PC-3 (cell line): Measurements from ENCODE around the gene WDR11. TPM values are rescaled to one million over a fixed set of nuclear protein-coding genes. Genes with fewer than 3 reads are reported as not detected.

Experiments
- ATAC-seq: fragments of 200-7000 bp; cut with Tn5 transposase; 2 replicates; pipeline ENCODE4 v1.9.1; 2020; ENCODE audit warnings: mild to moderate bottlenecking, moderate library complexity
- BruUV-seq: library from RNA; stranded (reverse); fragments of 400-500 nt; replicated peaks from 2 replicates; lab custom pipeline; 2021; lab: Mats Ljungman, UMichigan
- CTCF ChIA-PET: fragments of 300-600 bp; sonication (Branson Sonifier 250); formaldehyde crosslinking; loops from one replicate; lab custom pipeline; 2022; ENCODE audit warnings: antibody characterized with exemption; lab: Charles Lee
- POLR2A ChIA-PET: fragments of 300-600 bp; sonication (Branson Sonifier 250); formaldehyde crosslinking; loops from one replicate; lab custom pipeline; 2022; ENCODE audit warnings: antibody characterized with exemption; ENCODE audit not compliant: unreplicated experiment; lab: Charles Lee
- DNase-seq: peaks from one replicate; pipeline ENCODE4 v3.0.0-alpha.2; 2015
- H2AFZ ChIP-seq: fragments of 300-600 bp; sonication (generic); 2 replicates; pipeline ENCODE4 v1.6.0; 2016; ENCODE audit warnings: antibody characterized with exemption, low read length
- H3F3A ChIP-seq: fragments of 300-600 bp; sonication (generic); one replicate; pipeline ENCODE4 v1.6.0; 2017; ENCODE audit warnings: antibody characterized with exemption, low read length, control low read depth, mild to moderate bottlenecking; ENCODE audit not compliant: unreplicated experiment
- H3K27ac ChIP-seq: fragments of 300-600 bp; sonication (generic); 2 replicates; pipeline ENCODE4 v1.5.1; 2016; ENCODE audit warnings: mild to moderate bottlenecking, low read length
- H3K27me3 ChIP-seq: fragments of 300-600 bp; sonication (generic); 2 replicates; pipeline ENCODE4 v1.6.1; 2016; ENCODE audit warnings: low read length, mixed read lengths
- H3K36me3 ChIP-seq: fragments of 300-600 bp; sonication (generic); 2 replicates; pipeline ENCODE4 v1.6.1; 2016; ENCODE audit warnings: low read depth, mixed run types, low read length, mixed read lengths
- H3K4me1 ChIP-seq: fragments of 300-600 bp; sonication (generic); 2 replicates; pipeline ENCODE4 v1.5.1; 2016; ENCODE audit warnings: low read length; ENCODE audit not compliant: insufficient read depth
- H3K4me2 ChIP-seq: fragments of 300-600 bp; sonication (generic); 2 replicates; pipeline ENCODE4 v1.6.0; 2016; ENCODE audit warnings: low read length
- H3K4me3 ChIP-seq: fragments of 300-600 bp; sonication (generic); 2 replicates; pipeline ENCODE4 v1.5.1; 2016; ENCODE audit warnings: mild to moderate bottlenecking, low read length, mixed read lengths
- H3K79me2 ChIP-seq: fragments of 300-600 bp; sonication (generic); 2 replicates; pipeline ENCODE4 v1.6.1; 2017; ENCODE audit warnings: low read length, mixed read lengths
- H3K9ac ChIP-seq: fragments of 300-600 bp; sonication (generic); 2 replicates; pipeline ENCODE4 v1.6.0; 2016; ENCODE audit warnings: mild to moderate bottlenecking, low read length
- H3K9me2 ChIP-seq: fragments of 300-600 bp; sonication (generic); replicated peaks from 2 replicates; pipeline ENCODE4 v1.6.1; 2016; ENCODE audit warnings: mixed run types, low read length, mixed read lengths
- H3K9me3 ChIP-seq: fragments of 300-600 bp; sonication (generic); 2 replicates; pipeline ENCODE4 v1.6.1; 2016; ENCODE audit warnings: low read length, mixed read lengths
- H4K20me1 ChIP-seq: fragments of 300-600 bp; sonication (generic); 2 replicates; pipeline ENCODE4 v1.6.1; 2016; ENCODE audit warnings: low read length, mixed read lengths
- EZH2 ChIP-seq: fragments of 300-600 bp; sonication (generic); IDR thresholded peaks from one replicate; pipeline ENCODE4 v1.6.1; 2017; ENCODE audit warnings: antibody characterized with exemption, mild to moderate bottlenecking, low read length; ENCODE audit not compliant: unreplicated experiment
- EZH2phosphoT487 ChIP-seq: fragments of 300-600 bp; sonication (generic); IDR thresholded peaks from 2 replicates; pipeline ENCODE4 v1.6.1; 2018; ENCODE audit warnings: mild to moderate bottlenecking, antibody characterized with exemption, low read length, borderline replicate concordance
- intact Hi-C: fragments of 100-400 bp; cut with micrococcal nuclease; formaldehyde crosslinking; loops from 2 replicates; pipeline ENCODE4 v1.9.0; 2023
- total RNA-seq: library from RNA; depleted of rRNA; stranded (reverse); fragments of >200 nt; gene quantifications from 2 replicates; pipeline ENCODE4 v1.2.3, GENCODE V29; 2014
- TF ChIP-seq, protein P1 (sequence below): fragments of 300-600 bp; sonication (generic); conservative IDR thresholded peaks from 2 replicates; pipeline ENCODE4 v1.5.1; 2017; ENCODE audit warnings: antibody characterized with exemption, low read depth, mild to moderate bottlenecking, low read length

The WDR11 gene
- total RNA-seq, 1 experiment from 2014 or later: 37.5 TPM

DNA sequence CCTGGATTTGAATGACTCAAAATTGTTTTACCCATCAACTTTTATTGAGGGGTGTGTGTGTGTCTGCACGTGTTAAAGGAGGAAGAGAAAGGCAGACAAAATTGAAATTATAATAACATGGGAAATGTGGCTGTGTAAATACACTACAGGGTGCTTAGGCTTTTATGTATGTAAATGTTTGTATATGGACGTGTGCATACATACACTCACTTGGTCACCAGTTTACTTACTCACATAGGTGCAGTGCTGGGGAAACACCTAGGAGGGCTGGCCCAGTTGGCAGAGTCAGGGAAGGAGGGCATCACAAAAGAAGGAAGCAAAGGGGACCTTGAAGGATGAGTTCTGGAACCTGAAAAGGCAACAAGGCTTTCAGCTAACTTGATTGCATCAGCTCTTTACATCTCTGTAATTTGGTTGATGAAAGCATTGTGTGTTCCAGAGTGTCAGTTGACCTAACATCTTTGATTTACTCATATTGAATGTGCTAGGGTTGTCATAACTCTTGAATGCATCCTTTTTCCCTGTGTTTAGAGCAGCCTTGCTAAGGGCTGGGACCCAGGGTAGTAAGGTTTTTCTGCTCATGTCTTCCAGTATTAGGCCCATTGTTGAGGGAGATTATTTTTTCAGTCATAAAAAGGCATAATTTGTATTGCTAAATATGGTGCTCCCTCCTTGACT lies 10.2 kb downstream of the WDR11 start:
- ATAC-seq (no peak; the same call in 1 of the 2 replicates), DNase-seq (no peak)
- Histone ChIP-seq H3K9me3 (no peaks in the 10 kb centered on the region), H3K4me3 (no peak overlapping the region), H2AFZ (no peak overlapping the region), H3K4me1 (no peaks in the 10 kb centered on the region), H3K27me3 (no peaks in the 10 kb centered on the region), H3K9me2 (no peaks in the 10 kb centered on the region), H3K9ac (no peak overlapping the region), H4K20me1 (no peaks in the 10 kb centered on the region), H3K27ac (no peak overlapping the region), H3F3A (no peaks in the 10 kb centered on the region), H3K79me2 (0 out of 2 replicates have a peak, but pooled peaks cover 3% of the 10 kb centered on the region), H3K36me3 (peaks cover 22% of the 10 kb centered on the region), H3K4me2 (no peak overlapping the region)
- TF ChIP-seq EZH2phosphoT487 (no peak), EZH2 (no peak)
- TF ChIP-seq, protein P1, sequence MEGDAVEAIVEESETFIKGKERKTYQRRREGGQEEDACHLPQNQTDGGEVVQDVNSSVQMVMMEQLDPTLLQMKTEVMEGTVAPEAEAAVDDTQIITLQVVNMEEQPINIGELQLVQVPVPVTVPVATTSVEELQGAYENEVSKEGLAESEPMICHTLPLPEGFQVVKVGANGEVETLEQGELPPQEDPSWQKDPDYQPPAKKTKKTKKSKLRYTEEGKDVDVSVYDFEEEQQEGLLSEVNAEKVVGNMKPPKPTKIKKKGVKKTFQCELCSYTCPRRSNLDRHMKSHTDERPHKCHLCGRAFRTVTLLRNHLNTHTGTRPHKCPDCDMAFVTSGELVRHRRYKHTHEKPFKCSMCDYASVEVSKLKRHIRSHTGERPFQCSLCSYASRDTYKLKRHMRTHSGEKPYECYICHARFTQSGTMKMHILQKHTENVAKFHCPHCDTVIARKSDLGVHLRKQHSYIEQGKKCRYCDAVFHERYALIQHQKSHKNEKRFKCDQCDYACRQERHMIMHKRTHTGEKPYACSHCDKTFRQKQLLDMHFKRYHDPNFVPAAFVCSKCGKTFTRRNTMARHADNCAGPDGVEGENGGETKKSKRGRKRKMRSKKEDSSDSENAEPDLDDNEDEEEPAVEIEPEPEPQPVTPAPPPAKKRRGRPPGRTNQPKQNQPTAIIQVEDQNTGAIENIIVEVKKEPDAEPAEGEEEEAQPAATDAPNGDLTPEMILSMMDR: no peak
- intact Hi-C loops: no loop called here
- ChIA-PET CTCF (no interaction called here), POLR2A (no interaction called here)
- BruUV-seq: no TSS peak

DNA sequence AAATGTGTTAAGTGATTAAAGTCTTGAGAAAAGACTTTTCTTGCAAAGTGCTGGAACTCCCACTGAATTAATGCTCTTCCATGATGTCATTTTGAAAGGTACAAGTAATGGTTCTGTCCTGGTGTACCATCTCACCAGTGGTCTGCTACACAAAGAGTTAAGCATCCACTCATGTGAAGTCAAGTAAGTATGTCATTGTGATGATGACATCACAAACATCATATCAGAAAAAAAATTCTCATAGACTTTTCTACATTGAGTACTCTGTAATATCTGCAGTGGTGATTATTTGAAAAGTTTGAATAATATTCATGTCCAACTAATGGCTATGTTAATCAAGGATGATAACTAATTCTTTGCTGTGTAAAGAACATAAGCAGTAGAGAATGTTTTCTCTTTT lies 22.6 kb downstream of the WDR11 start:
- Histone ChIP-seq H3K36me3 (peaks cover 22% of the 10 kb centered on the region), H3K9ac (no peak overlapping the region), H3K4me3 (no peak overlapping the region), H3K9me3 (no peaks in the 10 kb centered on the region), H3F3A (no peaks in the 10 kb centered on the region), H3K79me2 (no peaks in the 10 kb centered on the region), H2AFZ (no peak overlapping the region), H3K27ac (no peak overlapping the region), H3K9me2 (no peaks in the 10 kb centered on the region), H3K27me3 (no peaks in the 10 kb centered on the region), H4K20me1 (no peaks in the 10 kb centered on the region), H3K4me1 (no peaks in the 10 kb centered on the region), H3K4me2 (no peak overlapping the region)
- POLR2A ChIA-PET: no interaction called here
- CTCF ChIA-PET: no interaction called here
- no TSS peak for BruUV-seq
- no peak for TF ChIP-seq EZH2phosphoT487
- TF ChIP-seq EZH2: no peak
- TF ChIP-seq, protein P1: no peak
- intact Hi-C loops: no loop called here
- no peak for DNase-seq
- no peak for ATAC-seq

DNA sequence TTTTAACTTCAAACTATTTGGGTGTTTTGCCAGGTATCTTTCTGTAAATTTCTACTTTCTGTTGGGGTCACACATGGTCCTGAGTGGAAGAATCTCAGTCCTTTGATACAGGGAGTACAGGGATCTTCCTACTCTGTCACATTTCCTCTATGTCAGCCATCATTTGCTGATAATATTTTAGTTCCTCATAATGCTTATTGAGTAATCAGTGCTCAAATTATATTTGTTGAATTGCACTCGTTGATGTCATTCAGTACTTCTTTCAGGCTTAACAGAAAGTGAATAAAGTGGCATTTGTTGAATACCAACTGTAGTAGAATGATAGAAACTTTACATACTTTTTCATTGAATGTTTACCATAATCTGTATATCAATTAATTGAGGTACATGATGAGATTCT lies 31.9 kb downstream of the WDR11 start:
- no peak for DNase-seq
- Histone ChIP-seq H3K36me3 (peaks cover 12% of the 10 kb centered on the region), H3K9ac (no peak overlapping the region), H2AFZ (no peak overlapping the region), H3K4me3 (no peak overlapping the region), H3K4me1 (no peaks in the 10 kb centered on the region), H3K79me2 (no peaks in the 10 kb centered on the region), H3F3A (no peaks in the 10 kb centered on the region), H3K9me2 (no peaks in the 10 kb centered on the region), H3K9me3 (no peaks in the 10 kb centered on the region), H3K27me3 (no peaks in the 10 kb centered on the region), H4K20me1 (no peaks in the 10 kb centered on the region), H3K4me2 (no peak overlapping the region), H3K27ac (no peak overlapping the region)
- intact Hi-C loops: no loop called here
- POLR2A ChIA-PET: no interaction called here
- BruUV-seq: no TSS peak
- CTCF ChIA-PET: no interaction called here
- TF ChIP-seq, protein P1: no peak
- TF ChIP-seq EZH2phosphoT487: no peak
- no peak for TF ChIP-seq EZH2
- no peak for ATAC-seq
